ENCODE data around the gene SRSF3. TPM values are rescaled to one million over a fixed set of nuclear protein-coding genes. Genes with fewer than 3 reads are reported as not detected.

SRSF3 gene
- total RNA-seq, 1 experiment from 2014 or later, result 398 TPM

DNA sequence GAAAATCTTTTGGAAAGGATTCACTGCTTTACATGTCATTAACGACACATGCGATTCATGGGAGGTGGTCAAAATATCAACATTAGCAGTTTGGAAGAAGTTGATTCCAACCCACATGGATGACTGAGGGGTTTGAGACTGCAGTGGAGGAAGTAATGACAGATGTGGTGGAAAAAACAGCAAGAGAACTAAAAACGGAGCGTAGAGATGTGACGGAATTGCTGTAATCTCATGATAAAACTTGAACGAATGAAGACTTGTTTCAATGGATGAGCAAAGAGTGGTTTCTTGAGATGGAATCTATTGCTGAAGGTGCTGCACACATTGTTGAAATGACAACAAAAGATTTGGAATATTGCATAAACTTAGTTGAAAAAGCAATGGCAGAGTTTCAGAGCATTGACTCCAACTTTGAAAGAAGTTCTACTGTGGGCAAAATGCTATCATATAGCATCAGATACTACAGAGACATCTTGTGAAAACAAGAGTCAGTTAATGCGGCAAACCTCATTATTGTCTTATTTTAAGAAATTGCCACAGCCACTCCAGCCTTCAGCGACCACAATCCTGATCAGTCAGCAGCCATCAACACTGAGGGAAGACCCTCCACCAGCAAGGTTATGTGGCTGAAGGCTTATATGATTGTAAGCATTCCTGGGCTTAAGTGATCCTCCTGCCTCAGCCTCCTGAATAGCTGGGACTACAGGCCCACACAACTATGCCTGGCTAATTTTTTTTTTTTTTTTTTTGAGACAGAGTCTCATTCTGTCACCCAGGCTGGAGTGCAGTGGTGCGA is 19.2 kb downstream of the SRSF3 start:
- no peaks in the 10 kb centered on the region for H3K27me3 ChIP-seq (replicated peaks)
- no peaks in the 10 kb centered on the region for H3K4me1 ChIP-seq (replicated peaks)
- H3K4me3 ChIP-seq, result no peak overlapping the region
- H3K36me3 ChIP-seq, result peaks cover 66% of the 10 kb centered on the region
- H3K27ac ChIP-seq, result no peak overlapping the region
- no peaks in the 10 kb centered on the region for H3K9me3 ChIP-seq (replicated peaks)
- DNase-seq (ENCODE audit: low read depth in 1 of 2, low spot score in 2 of 2), result no peak

DNA sequence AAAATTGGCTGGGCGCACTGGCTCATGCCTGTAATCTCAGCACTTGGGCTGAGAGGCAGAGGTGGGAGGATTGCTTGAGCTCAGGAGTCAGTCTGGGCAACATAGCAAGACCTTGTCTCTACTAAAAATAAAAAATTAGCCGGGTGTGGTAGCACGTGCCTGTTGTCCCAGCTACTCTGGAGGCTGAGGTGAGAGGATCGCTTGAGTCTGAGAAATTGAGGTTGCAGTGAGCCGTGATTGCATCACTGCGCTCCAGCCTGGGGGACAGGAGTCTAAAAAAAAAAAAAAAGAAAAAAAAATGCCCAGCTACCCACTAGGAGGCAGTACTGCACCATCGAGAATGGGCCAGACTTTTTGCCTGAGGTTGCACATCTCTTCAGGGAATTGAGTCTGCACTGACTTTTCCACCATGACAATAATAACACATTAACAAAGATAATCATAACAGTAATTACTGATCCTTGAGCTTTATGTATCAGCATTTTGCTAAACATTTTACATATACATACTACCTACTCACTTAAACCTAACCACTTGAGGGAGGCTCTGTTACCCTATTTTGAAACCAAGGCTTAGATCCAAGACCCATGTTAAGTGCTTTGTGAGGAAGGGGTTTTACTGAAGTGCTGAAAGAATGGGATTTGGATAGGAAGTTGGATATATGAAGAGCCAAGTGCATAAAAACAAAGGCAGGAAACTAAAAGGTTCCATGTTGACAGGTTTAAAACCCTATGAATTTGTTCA is 21.0 kb downstream of the SRSF3 start:
- no peak overlapping the region for H3K27ac ChIP-seq
- peaks cover 50% of the 10 kb centered on the region for H3K36me3 ChIP-seq
- no peak overlapping the region for H3K4me3 ChIP-seq
- DNase-seq (ENCODE audit: low read depth in 1 of 2, low spot score in 2 of 2), result peak in 1 of 2 experiments; percentile 71
- no peaks in the 10 kb centered on the region for H3K9me3 ChIP-seq (replicated peaks)
- no peaks in the 10 kb centered on the region for H3K27me3 ChIP-seq (replicated peaks)
- no peaks in the 10 kb centered on the region for H3K4me1 ChIP-seq (replicated peaks)

DNA sequence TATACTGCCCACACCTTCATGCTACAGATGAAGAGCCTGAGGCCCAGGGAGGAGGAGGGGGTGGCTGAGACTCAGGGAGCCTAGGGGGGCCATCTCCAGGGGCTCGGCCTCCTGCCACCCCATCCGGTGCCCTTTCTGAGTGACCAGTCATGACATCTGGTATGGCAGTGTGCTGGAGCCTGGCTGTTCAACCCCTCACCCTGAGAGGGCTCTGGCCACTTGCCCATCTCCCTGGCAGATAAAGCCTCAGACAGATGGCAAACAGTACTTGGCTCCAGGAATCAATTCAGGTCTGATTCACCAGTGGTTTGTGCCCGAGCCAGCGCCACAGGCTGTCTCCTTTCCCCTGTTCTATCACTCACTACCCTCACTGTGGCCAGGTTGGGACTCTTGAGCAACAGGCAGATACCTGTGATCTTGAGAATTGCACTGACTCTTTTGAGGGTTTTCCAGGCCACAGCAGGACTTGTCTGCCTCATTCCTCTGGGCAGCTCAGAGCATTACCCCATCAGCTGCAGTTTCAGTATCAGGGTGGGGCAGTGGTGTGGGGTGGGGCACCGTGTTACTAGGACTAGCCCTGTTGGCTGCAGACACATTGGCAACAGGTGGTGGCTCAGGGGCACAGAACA is 22.8 kb downstream of the SRSF3 start:
- Histone ChIP-seq H3K36me3 (peaks cover 33% of the 10 kb centered on the region), H3K4me1 (replicated peaks) (no peaks in the 10 kb centered on the region), H3K27me3 (replicated peaks) (no peaks in the 10 kb centered on the region), H3K9me3 (replicated peaks) (no peaks in the 10 kb centered on the region), H3K4me3 (no peak overlapping the region), H3K27ac (no peak overlapping the region)
- DNase-seq (ENCODE audit: low read depth in 1 of 2, low spot score in 2 of 2), result no peak

DNA sequence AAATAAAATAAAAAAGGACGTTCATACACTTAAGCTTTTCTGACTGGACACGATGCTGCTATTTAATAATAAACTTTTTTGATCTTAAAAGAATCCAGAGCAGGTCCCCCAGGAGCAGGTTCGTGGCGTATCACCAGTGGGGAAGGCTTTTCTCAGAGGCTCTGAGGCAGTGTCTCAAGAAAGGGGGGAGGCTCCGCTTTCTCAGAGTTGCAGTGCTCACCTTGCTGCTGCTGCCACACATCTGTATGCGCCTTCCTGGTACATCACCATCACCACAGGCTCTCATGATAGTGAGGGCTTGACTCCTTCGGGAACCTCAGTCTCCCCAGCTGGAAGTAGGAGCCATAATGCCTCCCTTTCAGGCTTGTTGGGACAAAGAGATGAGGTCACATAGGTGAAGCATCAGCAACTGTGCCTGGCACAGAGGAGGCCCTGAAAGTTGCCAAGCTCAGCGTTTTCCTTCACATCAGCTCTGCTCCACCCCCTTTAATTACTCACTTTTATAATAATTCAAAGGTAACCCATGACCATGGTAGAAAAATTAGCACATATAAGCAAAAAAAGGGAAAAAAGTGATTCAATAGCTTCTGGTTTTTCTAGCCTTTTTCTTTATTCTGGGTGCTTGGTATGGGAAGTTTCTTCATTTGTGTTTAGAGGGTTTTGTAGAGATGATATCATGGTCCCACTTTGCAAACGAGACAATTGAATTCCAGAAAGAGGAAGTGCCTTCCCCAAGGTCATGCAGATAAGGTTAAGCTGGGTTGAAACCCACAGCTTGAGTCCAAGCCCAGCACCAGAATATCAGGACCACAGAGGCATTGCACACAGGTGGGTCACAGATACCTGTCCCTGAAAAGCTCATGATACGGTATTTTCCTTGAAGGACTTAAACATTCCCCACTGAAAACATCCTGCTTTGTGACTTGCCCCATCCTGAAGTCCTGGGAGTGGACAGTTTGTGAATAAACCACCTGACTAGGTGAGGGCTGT is 24.5 kb downstream of the SRSF3 start:
- Histone ChIP-seq H3K27me3 (replicated peaks) (no peaks in the 10 kb centered on the region), H3K36me3 (peaks cover 17% of the 10 kb centered on the region), H3K9me3 (replicated peaks) (no peaks in the 10 kb centered on the region), H3K4me1 (replicated peaks) (peaks cover 6% of the 10 kb centered on the region), H3K4me3 (no peak overlapping the region), H3K27ac (no peak overlapping the region)
- no peak for DNase-seq (ENCODE audit: low read depth in 1 of 2, low spot score in 2 of 2)

GRCh38 chr6:36621371-36621855 is 27.3 kb downstream of the SRSF3 start:
- Histone ChIP-seq H3K4me1 (replicated peaks) (peaks cover 11% of the 10 kb centered on the region), H3K36me3 (peaks cover 3% of the 10 kb centered on the region), H3K27ac (no peak overlapping the region), H3K4me3 (no peak overlapping the region), H3K9me3 (replicated peaks) (no peaks in the 10 kb centered on the region), H3K27me3 (replicated peaks) (no peaks in the 10 kb centered on the region)
- DNase-seq (ENCODE audit: low read depth in 1 of 2, low spot score in 2 of 2), result no peak

GRCh38 chr6:36622901-36623546 is 28.9 kb downstream of the SRSF3 start:
- H3K36me3 ChIP-seq, result no peaks in the 10 kb centered on the region; the same call in 1 of the 2 replicates
- H3K4me1 ChIP-seq (replicated peaks), result peaks cover 19% of the 10 kb centered on the region

DNA sequence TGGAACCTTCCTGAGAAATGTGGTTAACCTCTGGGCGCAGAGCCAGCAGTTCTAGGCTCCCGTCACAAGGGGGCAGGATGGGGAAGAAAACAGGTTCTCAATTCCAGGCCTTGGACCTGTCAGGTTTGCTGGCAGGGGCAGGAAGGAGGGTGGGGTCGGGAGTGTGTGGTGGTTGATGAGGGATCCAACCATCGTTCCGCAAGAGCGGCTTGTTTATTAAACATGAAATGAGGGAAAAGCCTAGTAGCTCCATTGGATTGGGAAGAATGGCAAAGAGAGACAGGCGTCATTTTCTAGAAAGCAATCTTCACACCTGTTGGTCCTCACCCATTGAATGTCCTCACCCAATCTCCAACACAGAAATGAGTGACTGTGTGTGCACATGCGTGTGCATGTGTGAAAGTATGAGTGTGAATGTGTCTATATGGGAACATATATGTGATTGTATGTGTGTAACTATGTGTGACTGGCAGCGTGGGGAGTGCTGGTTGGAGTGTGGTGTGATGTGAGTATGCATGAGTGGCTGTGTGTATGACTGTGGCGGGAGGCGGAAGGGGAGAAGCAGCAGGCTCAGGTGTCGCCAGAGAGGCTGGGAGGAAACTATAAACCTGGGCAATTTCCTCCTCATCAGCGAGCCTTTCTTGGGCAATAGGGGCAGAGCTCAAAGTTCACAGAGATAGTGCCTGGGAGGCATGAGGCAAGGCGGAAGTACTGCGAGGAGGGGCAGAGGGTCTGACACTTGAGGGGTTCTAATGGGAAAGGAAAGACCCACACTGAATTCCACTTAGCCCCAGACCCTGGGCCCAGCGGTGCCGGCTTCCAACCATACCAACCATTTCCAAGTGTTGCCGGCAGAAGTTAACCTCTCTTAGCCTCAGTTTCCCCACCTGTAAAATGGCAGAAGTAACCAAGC is 29.6 kb downstream of the SRSF3 start:
- H3K4me3 ChIP-seq, result no peak overlapping the region
- no peaks in the 10 kb centered on the region for H3K27me3 ChIP-seq (replicated peaks)
- H3K36me3 ChIP-seq, result no peaks in the 10 kb centered on the region; the same call in 1 of the 2 replicates
- peaks cover 23% of the 10 kb centered on the region for H3K4me1 ChIP-seq (replicated peaks)
- no peak overlapping the region for H3K27ac ChIP-seq
- H3K9me3 ChIP-seq (replicated peaks), result no peaks in the 10 kb centered on the region
- peak; percentile 76 to 83 for DNase-seq (ENCODE audit: low read depth in 1 of 2, low spot score in 2 of 2)

More at GRCh38 chr6:36622901-36623546, 28.9 kb downstream of the SRSF3 start:
- Histone ChIP-seq H3K27me3 (replicated peaks) (no peaks in the 10 kb centered on the region), H3K4me3 (no peak overlapping the region), H3K9me3 (replicated peaks) (no peaks in the 10 kb centered on the region), H3K27ac (no peak overlapping the region)
- DNase-seq (ENCODE audit: low read depth in 1 of 2, low spot score in 2 of 2), result no peak

DNA sequence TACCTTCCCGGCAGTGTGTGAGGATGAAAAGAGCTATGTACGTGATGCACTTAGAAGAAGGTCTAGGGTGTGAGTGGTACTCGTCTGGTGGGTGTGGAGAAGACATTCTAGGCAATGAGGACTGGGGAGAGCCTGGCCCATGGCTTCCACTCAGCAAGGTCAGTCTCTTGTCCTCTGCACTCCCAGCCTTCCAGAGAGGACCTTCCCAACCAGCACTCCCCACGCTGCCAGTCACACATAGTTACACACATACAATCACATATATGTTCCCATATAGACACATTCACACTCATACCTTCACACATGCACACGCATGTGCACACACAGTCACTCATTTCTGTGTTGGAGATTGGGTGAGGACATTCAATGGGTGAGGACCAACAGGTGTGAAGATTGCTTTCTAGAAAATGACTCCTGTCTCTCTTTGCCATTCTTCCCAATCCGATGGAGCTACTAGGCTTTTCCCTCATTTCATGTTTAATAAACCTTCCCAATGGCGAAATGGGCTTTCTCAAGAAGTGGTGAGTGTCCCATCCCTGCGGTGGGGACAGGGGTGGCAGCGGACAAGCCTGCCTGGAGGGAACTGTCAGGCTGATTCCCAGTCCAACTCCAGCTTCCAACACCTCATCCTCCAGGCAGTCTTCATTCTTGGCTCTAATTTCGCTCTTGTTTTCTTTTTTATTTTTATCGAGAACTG is 30.4 kb downstream of the SRSF3 start:
- H3K4me3 ChIP-seq, result no peak overlapping the region
- no peaks in the 10 kb centered on the region for H3K27me3 ChIP-seq (replicated peaks)
- no peaks in the 10 kb centered on the region for H3K9me3 ChIP-seq (replicated peaks)
- peaks cover 23% of the 10 kb centered on the region for H3K4me1 ChIP-seq (replicated peaks)
- no peaks in the 10 kb centered on the region for H3K36me3 ChIP-seq
- DNase-seq (ENCODE audit: low read depth in 1 of 2, low spot score in 2 of 2), result no peak
- no peak overlapping the region for H3K27ac ChIP-seq

DNA sequence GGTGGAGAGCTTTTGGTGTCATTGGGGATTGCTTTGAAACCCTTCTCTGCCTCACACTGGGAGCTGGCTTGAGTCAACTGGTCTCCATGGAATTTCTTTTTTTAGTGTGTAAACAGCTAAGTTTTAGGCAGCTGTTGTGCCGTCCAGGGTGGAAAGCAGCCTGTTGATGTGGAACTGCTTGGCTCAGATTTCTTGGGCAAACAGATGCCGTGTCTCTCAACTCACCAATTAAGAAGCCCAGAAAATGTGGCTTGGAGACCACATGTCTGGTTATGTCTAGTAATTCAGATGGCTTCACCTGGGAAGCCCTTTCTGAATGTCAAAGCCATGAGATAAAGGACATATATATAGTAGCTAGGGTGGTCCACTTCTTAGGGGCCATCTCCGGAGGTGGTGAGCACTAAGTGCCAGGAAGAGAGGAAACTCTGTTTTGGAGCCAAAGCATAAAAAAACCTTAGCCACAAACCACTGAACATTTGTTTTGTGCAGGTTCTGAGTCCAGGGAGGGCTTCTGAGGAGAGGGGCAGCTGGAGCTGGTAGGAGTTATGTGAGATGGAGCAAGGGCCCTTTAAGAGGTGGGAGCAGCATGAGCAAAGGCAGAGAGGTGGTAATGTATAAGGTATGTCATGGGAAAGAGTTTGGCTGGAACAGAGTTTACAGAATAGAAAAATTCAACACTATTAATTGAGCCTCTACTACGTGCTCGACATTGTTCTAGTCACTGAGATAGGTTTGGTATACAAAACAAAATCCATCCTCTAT is 31.2 kb downstream of the SRSF3 start:
- Histone ChIP-seq H3K36me3 (no peaks in the 10 kb centered on the region), H3K4me3 (no peak overlapping the region), H3K4me1 (replicated peaks) (peaks cover 23% of the 10 kb centered on the region), H3K27me3 (replicated peaks) (no peaks in the 10 kb centered on the region), H3K27ac (no peak overlapping the region), H3K9me3 (replicated peaks) (no peaks in the 10 kb centered on the region)
- no peak for DNase-seq (ENCODE audit: low read depth in 1 of 2, low spot score in 2 of 2)

- DNase-seq (ENCODE audit: low read depth in 1 of 2, low spot score in 2 of 2), result no peak
- Histone ChIP-seq H3K27ac (no peak overlapping the region), H3K36me3 (no peaks in the 10 kb centered on the region), H3K4me3 (no peak overlapping the region), H3K4me1 (replicated peaks) (peaks cover 23% of the 10 kb centered on the region), H3K9me3 (replicated peaks) (no peaks in the 10 kb centered on the region), H3K27me3 (replicated peaks) (no peaks in the 10 kb centered on the region)
These were observed 32.5 kb downstream of the SRSF3 start for GRCh38 chr6:36626636-36627035.

DNA sequence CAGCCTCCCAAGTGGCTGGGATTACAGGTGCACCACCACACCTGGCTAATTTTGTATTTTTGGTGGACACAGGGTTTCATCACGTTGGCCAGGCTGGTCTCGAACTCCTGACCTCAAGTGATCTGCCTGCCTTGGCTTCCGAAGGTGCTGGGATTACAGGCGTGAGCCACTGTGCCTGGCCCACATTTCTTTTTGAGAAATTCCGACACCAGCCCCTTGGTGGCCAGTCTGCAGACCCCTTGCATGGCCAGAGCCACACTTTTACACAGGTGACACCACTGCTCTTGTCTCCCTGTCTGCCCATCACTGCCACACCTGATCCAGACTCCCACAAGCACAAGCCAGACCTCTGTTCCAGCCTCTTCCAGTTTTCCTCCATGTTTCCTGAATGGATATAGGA is 33.0 kb downstream of the SRSF3 start:
- DNase-seq (ENCODE audit: low read depth in 1 of 2, low spot score in 2 of 2), result no peak
- no peak overlapping the region for H3K4me3 ChIP-seq
- no peaks in the 10 kb centered on the region for H3K36me3 ChIP-seq
- H3K27me3 ChIP-seq (replicated peaks), result no peaks in the 10 kb centered on the region
- H3K9me3 ChIP-seq (replicated peaks), result no peaks in the 10 kb centered on the region
- no peak overlapping the region for H3K27ac ChIP-seq
- H3K4me1 ChIP-seq (replicated peaks), result peaks cover 23% of the 10 kb centered on the region
